ENCODE measurements around the gene C9orf72.

Gene C9orf72

GRCh38 chr9:27537756-27538155 lies 35.5 kb downstream of the C9orf72 start:
- DNase-seq = no peak

DNA sequence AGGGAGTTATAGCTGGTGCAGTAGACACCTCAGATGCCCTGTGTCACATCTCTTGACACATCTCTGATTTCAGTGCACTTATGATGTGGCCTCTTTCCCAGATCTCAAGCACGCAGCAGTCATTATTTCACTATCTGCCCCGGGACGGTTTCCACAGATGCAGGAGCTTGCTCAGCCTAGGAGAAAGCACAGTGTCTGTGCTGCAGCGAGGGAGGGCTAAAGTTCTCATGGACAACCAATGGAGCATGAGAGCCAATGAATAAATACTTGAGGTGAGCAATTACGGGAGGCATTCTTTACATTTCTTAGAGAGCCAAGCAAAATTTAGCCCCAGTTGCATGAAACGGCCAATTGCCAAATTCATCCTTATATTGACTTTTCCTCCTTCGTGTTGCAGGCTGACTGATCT lies 36.2 kb downstream of the C9orf72 start:
- DNase-seq = no peak

DNA sequence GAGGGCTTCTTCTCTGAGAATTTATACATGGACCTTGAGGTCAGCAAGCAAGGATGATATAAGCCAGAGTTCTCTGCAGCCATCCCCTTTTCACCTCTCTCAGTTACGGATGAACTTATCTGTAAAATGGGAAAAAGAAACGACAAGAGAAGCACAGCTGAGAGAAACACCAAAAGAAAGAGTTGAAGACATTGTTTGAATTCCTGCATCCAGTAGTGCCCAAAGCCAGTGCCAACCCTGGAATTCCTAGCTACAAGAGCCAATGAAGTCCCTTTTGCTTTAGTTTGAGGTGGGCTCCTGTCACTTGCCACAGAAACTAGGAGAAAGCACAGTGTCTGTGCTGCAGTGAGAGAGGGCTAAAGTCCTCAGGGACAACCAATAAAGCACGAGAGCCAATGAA lies 37.1 kb downstream of the C9orf72 start:
- DNase-seq = no peak

GRCh38 chr9:27535701-27536118 lies 37.6 kb downstream of the C9orf72 start:
- no peak for DNase-seq

GRCh38 chr9:27534658-27535209 lies 38.5 kb downstream of the C9orf72 start:
- DNase-seq = no peak

- DNase-seq = no peak
Observed at GRCh38 chr9:27534131-27534530, 39.1 kb downstream of the C9orf72 start.

DNA sequence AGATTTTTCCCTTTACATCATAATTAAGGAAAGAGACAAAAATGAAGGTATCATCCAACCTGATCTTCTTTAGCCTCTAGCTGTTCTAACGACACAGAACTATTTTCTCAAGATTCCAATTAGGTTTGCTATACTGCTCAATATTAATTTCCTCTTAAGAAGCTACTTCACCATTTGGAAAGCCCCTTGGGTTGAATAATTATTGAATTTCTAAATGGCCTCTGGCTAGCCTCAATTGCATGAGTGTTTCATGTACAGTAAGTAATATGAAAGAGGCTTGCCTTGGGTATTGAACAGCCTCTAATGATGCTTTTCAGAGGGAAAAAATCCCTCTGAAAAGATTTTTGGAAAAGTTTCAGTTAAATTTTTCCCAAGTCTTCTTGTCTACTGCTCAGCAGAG lies 40.0 kb downstream of the C9orf72 start:
- no peak for DNase-seq

DNA sequence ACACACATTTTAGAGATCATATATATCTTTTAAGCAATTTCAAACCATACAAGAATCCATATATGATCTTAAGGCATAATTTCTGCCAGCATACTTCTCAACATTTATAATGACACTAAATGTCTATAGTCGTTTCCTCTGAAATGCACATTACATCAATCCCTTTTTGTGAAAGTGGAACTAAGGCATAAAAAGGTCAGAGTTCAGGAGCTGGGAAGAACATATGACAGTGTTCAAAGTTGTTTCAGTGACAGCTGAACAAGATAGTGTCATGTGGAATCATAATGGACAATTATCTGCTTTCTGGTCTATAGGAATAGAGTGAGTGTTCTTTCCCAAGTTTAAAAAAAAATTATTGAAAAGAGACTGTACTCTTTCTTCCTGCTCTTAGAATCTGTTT lies 41.2 kb downstream of the C9orf72 start:
- DNase-seq = no peak

DNA sequence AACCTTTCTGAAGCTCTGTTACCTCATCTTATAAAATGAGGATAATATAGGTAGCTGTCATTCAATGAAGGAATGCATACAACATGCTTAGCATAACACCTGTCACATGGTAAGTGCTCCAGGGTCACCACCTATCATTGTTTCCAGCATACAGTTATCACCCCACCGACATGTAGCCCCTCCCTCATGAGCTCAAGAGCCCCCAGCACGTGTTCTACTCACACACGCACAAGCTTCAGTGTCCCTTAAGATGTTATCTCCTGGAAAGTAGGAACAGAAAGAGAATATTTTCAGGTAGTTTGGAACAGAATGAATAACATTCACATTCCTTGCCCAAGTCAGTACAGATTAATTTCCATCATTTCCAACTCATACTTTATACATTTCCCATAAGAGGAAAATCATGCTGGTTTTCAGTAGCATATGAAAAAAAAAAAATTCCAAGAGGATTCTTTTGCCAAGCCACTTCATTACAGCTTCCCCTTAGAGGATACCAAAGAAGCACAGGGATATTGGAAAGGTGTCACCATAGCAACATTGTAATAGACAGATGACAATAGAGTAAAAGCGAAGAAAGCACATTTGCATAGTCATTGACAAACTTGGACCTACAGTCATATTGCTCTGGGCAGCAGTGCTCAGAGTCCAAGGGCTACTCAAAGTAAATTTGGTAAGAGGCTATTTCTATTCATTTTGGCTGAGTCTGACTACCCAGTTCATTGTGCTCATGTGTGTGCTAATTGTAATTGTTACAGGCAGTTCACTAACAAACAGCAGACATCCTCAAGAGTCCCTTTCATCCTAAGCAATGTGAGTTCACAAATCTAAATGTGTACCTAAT lies 42.1 kb downstream of the C9orf72 start:
- no peak for DNase-seq

DNA sequence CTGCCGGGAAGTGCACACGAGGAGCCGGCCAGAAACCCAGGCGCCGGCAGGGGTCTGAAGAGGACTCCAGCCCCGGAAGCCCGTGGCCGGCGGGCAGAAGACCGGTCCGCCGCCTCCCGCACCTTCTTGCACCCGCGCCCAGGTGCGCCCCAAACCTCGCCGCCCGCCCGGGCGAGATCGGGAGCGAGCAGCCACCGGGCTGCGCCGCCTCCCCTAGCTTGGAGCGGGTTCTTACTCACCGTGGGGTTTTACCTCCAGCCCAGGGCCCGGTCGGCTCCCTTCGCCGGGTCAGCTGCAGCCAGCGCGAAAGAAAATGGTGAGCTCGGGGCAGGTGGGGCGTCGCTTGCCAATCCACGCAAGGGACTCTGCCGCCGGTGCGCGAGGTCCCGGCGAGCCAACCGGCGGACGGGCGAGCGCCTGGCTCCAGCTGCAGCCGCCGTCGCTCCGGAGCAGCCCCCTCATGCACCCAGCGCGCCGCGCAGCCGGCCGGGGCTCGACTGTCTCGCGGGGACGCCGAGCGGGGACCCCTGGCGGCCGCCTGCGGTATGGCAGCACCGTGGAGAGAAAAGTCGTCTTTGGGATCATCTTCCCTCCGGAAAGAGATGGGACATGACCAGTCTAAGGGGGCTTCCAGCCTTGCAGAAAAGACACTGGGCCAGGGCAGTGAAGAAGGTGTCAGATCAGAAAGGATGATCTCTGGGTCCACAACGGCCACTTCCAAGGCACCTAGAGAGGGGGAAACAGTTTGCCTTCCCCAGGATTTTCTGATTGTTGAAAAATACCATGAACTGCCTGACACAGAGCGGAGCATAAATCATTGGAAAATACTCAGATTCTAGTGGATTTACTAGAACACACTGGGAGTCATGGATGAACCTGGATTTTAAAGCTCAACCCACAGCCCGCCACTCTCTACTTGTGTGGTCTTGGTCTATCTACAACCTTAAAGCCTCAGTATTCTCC lies 43.7 kb downstream of the C9orf72 start, which contains the start of gene MOB3B:
Gene MOB3B, minus strand, starts transcription at position 499 of the 963 bp plus-strand sequence. CDS start 74,264 bp downstream, outside the sequence.
- peak; percentile 89 for DNase-seq

DNA sequence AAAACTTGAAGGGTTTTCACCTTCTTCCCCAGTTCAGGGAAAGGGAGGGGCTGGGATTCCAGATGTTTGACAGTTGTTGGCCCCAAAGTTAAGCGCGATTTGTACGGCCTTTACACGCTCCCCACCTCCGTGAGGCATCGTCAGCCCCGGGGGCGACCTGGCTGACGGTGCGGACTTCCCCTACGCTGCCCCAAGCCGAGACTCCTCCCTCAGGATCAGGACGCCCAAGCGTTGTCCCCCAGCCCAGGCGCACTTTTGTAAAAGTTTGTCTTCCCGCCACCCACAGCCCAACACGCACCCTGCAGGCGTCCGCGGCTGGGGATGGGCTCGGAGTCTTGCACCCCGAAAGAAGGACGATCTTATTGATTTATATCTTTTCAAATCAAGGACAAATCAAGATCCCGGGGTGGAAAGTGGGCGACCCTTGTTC lies 44.4 kb downstream of the C9orf72 start:
- DNase-seq = peak; percentile 71

GRCh38 chr9:27528076-27528885 lies 45.0 kb downstream of the C9orf72 start:
- DNase-seq = peak; percentile 86

- DNase-seq = no peak
Observed at GRCh38 chr9:27527702-27528075, 45.6 kb downstream of the C9orf72 start.

- no peak for DNase-seq
Observed at GRCh38 chr9:27524236-27524635, 49.0 kb downstream of the C9orf72 start, which contains the start of gene IFNK. Gene IFNK, plus strand, starts transcription at chr9:27524290. Its CDS starts 47 bp downstream, at chr9:27524337.

DNA sequence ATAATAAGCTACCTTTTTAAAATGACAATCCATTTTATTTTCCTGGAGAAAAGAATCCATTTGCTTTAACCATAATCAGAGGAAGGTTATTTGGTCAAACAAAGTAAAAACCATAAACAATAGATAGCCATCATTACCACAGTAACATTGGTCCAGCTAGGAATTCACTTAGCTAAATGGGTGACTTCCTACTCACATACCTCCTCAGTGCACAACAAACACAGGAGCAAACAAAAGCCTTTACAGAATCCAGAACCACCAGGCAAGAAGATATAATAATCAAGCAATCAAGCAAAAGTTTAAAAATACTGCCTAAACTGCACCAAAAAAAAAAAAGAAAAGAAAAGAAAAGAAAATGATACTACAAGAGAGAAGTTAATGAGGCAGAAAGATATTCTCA lies 50.1 kb downstream of the C9orf72 start:
- no peak for DNase-seq

GRCh38 chr9:27520986-27521385 lies 52.3 kb downstream of the C9orf72 start:
- DNase-seq = no peak

DNA sequence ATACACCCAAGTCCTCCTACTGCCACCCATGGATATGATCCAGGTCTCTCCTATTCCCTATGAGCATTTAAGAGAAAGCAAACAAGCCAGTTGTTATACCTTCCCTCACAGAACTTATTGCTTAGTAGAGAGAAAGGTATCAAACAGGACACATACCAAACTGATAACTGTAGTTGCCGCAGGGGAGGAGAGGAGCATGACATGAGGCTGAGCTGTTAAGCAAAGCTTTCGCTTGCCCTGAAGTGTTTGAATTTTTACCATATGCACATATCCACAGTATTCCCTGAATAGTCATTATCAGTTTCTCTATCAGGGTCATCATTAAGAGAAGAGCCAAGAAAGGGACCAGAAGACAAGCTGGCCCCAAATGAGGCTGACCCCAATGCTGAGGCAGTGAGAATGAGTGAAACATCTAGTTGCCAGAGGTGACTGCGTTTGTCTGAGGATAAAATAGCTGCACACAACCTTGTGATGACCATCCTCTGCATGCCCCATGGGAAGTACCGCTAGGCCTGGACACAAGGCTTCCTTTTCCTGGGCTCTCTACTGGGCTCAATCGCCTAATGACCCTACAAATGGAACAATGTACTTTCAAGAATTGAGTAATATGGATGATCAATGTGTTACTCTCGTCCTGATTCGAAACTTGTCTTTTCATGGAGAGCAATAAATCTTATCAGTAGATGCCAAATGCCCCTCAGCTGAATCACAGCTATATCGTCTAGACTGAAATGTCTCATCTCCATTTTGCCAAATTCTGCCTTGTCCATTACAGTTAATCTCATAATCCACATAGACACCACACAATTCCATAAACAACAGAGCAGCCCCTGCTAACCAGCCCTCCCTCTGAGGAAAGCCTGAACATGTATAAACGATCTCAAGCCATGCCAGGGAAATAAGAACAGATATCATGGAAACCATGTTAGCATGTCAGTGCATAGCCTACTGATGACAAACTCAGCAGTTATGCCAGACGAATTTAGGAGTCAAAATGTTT lies 53.5 kb downstream of the C9orf72 start:
- DNase-seq = no peak

DNA sequence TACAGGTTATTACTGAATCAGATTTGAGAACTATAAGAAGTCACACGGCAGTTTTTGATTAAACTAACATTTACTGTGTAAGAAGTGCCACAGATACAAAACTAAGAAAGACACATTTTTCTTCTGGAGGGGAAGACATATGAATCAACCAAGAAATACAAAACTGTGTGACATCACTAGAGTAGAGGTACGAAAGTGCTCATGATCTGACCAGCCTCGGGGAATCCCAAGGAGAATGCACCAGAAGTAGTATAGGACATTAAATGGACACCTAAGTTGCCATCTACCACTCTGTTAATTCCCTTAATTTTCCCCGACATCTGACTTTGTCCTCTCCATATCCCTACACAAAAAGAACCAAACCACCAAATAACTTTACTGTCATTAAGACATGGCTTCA lies 54.5 kb downstream of the C9orf72 start:
- DNase-seq = no peak

DNA sequence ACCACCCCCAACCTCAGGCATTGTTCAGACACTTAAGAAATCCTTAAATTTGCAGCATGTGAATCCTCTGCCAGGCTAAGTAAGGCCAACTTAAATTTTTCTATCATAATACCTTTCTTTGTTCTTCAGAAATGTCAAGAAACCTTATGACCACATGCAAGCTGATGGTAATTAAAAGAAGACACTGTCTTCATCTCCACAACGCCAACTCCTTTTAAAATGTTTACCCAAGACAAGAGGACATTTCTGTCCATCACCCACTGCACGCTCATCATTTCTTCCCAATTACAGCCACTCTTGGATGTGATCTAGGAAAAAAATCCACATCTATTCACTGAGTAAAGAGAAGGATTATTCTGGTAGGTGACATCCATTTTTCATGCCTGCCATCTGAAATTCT lies 55.3 kb downstream of the C9orf72 start:
- no peak for DNase-seq

- peak; percentile 60 for DNase-seq
Observed at GRCh38 chr9:27514551-27514950, 58.7 kb downstream of the C9orf72 start.

- DNase-seq = no peak
Observed at GRCh38 chr9:27511771-27512170, 61.5 kb downstream of the C9orf72 start.
